A673 (cell line): Measurements from ENCODE around the gene MICAL3.

Experiments used
- CTCF ChIP-seq: fragments of 300-800, 200-600 bp; sonication (generic); conservative IDR thresholded peaks from 2 replicates; pipeline ENCODE4 v1.5.1; 2017; ENCODE audit warnings: low read depth, mild to moderate bottlenecking, antibody characterized with exemption, low read length, moderate library complexity, mixed read lengths
- EZH2 ChIP-seq: fragments of 200-600 bp; sonication (generic); IDR thresholded peaks from 2 replicates; pipeline ENCODE4 v1.6.1; 2017; ENCODE audit warnings: borderline replicate concordance, low read depth, mild to moderate bottlenecking, mixed read lengths, antibody characterized with exemption, low read length; ENCODE audit not compliant: poor library complexity, severe bottlenecking

- TF ChIP-seq CTCF (no peak), EZH2 (no peak)
Observed at GRCh38 chr22:17913801-17914347, 110.5 kb downstream of the MICAL3 start.
